Measurements from ENCODE around the gene SEMA7A. TPM values are rescaled to one million over a fixed set of nuclear protein-coding genes. Genes with fewer than 3 reads are reported as not detected.

The SEMA7A gene
- total RNA-seq, 1 donor from 2014 or later, result 178 TPM

DNA sequence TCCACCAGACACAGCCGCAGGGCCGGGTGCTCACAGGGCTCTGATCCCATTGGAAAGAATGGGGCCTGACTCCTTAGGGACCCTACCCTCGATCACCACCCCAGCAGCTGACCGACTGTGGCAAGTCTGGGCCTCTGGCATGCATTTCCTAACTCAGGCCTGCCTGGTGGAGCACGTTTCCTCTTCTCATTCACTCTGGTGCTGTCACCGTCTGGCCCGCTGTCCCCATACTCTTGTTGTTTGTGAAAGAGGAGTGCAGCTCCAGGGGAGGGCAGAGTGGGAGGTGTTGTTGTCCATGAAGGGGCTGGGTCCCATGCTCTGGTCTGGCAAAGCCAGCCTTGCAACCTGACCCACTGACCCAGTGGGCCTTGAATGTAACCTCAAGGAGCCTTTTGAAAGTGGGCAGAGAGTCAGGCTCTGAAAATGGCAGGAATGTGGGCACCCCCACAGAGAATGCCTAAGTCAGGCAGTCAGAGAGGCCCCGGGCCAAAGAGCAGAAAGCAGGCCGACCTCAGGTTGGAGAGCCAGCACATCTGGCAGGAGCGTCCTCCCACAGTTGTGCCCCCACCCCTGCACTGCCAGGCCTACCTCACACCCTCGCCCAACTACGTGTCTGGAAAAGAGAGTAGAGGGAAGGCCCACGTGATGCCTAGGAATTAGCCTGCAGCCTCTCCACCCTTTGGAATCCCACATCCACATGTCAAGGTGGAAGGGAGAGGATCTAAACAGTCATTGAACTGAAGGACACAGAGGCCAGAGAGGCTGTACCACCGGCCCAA is 10.9 kb downstream of the SEMA7A start:
- ChIA-PET CTCF (no interaction called here), POLR2A (interaction anchor here (1.2 to 2.9 kb wide), 4 partner anchors 10 to 38 kb away, joined by 3 to 11 read pairs (median 5); no protein-coding TSS in a partner anchor)
- H3K36me3 Mint-ChIP-seq (ENCODE audit: low read depth), result peaks cover 80% of the 10 kb centered on the region
- no peaks in the 10 kb centered on the region for H3K27me3 Mint-ChIP-seq
- ATAC-seq (ENCODE audit: low read depth), result peak; percentile 32
- H3K27ac Mint-ChIP-seq, result peak overlapping the region; percentile 64
- TF ChIP-seq, protein P1, sequence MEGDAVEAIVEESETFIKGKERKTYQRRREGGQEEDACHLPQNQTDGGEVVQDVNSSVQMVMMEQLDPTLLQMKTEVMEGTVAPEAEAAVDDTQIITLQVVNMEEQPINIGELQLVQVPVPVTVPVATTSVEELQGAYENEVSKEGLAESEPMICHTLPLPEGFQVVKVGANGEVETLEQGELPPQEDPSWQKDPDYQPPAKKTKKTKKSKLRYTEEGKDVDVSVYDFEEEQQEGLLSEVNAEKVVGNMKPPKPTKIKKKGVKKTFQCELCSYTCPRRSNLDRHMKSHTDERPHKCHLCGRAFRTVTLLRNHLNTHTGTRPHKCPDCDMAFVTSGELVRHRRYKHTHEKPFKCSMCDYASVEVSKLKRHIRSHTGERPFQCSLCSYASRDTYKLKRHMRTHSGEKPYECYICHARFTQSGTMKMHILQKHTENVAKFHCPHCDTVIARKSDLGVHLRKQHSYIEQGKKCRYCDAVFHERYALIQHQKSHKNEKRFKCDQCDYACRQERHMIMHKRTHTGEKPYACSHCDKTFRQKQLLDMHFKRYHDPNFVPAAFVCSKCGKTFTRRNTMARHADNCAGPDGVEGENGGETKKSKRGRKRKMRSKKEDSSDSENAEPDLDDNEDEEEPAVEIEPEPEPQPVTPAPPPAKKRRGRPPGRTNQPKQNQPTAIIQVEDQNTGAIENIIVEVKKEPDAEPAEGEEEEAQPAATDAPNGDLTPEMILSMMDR (IDR thresholded peaks at IDR 0.05), result no peak
- H3K9me3 Mint-ChIP-seq, result no peaks in the 10 kb centered on the region
- peaks cover 95% of the 10 kb centered on the region for H3K4me1 Mint-ChIP-seq
- peak overlapping the region; percentile 59 for H3K4me3 Mint-ChIP-seq
- intact Hi-C loops (cut with micrococcal nuclease), result loop anchor here (1.0 kb wide), 1 partner anchor 8 kb away; no protein-coding TSS in a partner anchor
- no peak for DNase-seq

DNA sequence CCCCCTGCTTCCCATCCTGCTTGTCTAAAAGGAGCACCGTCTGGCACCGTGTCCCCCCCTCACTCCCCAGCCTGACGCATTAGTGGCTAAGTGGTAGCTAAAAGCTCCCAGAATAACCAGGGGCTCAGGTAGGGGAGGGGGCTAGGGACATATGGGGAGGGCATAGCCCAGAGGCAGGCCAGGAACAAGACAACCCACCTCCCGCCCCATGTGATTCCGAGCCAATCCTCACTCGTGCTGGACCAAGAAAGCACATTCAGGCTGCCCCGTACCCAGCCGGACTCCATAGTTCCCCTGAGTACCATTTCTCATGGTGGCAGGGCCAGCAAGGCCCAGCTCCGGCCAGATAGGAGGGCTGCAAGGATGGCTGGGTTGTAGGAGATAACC is 11.5 kb downstream of the SEMA7A start:
- peak overlapping the region; percentile 59 for H3K4me3 Mint-ChIP-seq
- H3K9me3 Mint-ChIP-seq, result no peaks in the 10 kb centered on the region
- ATAC-seq (ENCODE audit: low read depth) (no peak), DNase-seq (no peak)
- TF ChIP-seq, protein P1 (IDR thresholded peaks at IDR 0.05), result no peak
- H3K36me3 Mint-ChIP-seq (ENCODE audit: low read depth), result peaks cover 81% of the 10 kb centered on the region
- H3K4me1 Mint-ChIP-seq, result peaks cover 95% of the 10 kb centered on the region
- H3K27me3 Mint-ChIP-seq, result no peaks in the 10 kb centered on the region
- ChIA-PET POLR2A (interaction anchor here (1.2 to 2.9 kb wide), 3 partner anchors 10 to 26 kb away, joined by 3 to 11 read pairs (median 3); no protein-coding TSS in a partner anchor), CTCF (interaction anchor here (0.8 kb wide), 1 partner anchor 25 kb away, joined by 3 read pairs; no protein-coding TSS in a partner anchor)
- intact Hi-C loops (cut with micrococcal nuclease), result loop anchor here (1.0 kb wide), 1 partner anchor 9 kb away; no protein-coding TSS in a partner anchor
- peak overlapping the region; percentile 64 for H3K27ac Mint-ChIP-seq

DNA sequence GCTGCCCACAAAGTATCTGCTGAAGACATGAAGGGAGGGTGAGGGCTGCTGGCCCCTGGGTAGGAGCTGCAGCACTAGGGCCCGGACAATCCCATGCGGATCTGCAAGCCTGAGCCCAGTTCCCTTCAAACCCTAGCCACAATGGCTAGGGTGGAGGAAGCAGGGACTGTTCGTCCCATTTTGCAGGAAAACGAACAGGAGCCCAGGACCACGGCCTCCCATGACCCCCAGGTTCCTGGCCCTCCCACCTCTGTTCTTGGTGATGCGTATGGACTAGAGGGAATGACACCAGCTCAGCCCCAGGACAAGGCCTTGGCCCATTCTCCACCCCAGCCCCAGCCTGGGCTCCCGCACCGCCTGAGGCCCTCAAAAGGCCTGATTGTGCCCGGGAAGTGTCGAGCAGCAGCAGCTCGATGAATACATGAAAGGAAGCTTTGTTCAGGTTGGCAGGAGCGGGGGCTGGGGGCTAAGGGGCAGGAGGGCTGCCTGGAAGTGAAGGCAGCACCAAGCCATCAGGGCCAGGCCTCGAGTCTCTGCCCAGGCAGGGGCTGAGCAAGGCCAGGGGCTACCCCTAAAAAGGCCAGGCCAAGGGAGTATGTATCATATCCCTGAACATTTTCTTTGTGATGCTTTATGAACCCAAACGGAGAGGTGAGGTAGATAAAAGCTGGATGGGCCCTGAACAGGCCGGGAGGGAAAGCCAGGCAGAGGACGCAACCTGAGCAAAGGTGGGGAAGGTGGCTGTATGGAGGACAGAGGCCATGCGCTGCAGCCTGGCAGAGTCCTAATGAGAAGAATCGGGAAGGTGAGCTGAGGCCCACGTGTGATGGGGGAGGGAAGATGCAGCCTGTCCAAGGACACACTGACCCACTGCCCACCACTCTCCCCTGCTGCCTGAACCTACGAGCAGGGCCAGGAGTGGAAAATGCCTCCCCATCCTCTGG is 12.2 kb downstream of the SEMA7A start:
- H3K9me3 Mint-ChIP-seq, result no peaks in the 10 kb centered on the region
- peak overlapping the region; percentile 74 for H3K27ac Mint-ChIP-seq
- H3K27me3 Mint-ChIP-seq, result no peaks in the 10 kb centered on the region
- intact Hi-C loops (cut with micrococcal nuclease), result loop anchor here (1.0 kb wide), 1 partner anchor 10 kb away; no protein-coding TSS in a partner anchor
- peaks cover 91% of the 10 kb centered on the region for H3K4me1 Mint-ChIP-seq
- ChIA-PET POLR2A (interaction anchor here (1.0 to 2.9 kb wide), 5 partner anchors 8 to 25 kb away, joined by 3 to 11 read pairs (median 5); no protein-coding TSS in a partner anchor), CTCF (interaction anchor here (0.8 to 1.2 kb wide), 3 partner anchors 17 to 39 kb away, joined by 3 read pairs; no protein-coding TSS in a partner anchor)
- peaks cover 81% of the 10 kb centered on the region for H3K36me3 Mint-ChIP-seq (ENCODE audit: low read depth)
- DNase-seq (no peak), ATAC-seq (ENCODE audit: low read depth) (no peak)
- H3K4me3 Mint-ChIP-seq, result peak overlapping the region; percentile 48
- TF ChIP-seq, protein P1 (IDR thresholded peaks at IDR 0.05), result no peak

- TF ChIP-seq, protein P1 (IDR thresholded peaks at IDR 0.05), result no peak
- ATAC-seq (ENCODE audit: low read depth) (no peak), DNase-seq (no peak)
- intact Hi-C loops (cut with micrococcal nuclease), result no loop called here
- peaks cover 81% of the 10 kb centered on the region for H3K36me3 Mint-ChIP-seq (ENCODE audit: low read depth)
- no peaks in the 10 kb centered on the region for H3K27me3 Mint-ChIP-seq
- CTCF ChIA-PET, result interaction anchor here (1.2 kb wide), 2 partner anchors 18 to 39 kb away, joined by 3 read pairs; no protein-coding TSS in a partner anchor
- POLR2A ChIA-PET, result interaction anchor here (0.6 to 2.1 kb wide), 5 partner anchors 9 to 36 kb away, joined by 3 to 10 read pairs (median 6); no protein-coding TSS in a partner anchor
- H3K4me1 Mint-ChIP-seq, result peaks cover 91% of the 10 kb centered on the region
- H3K4me3 Mint-ChIP-seq, result peak overlapping the region; percentile 38
- H3K9me3 Mint-ChIP-seq, result no peaks in the 10 kb centered on the region
- peak overlapping the region; percentile 74 for H3K27ac Mint-ChIP-seq
These were observed 13.4 kb downstream of the SEMA7A start for GRCh38 chr15:74420193-74420905.

Measured in activated B cell treated with CpG ODN at 0.5 μM for 24 hours (primary cell).